GM23248 (cell line): Measurements from ENCODE around the gene PUM1.

Experiments used
- EZH2 ChIP-seq: fragments of 200-600 bp; sonication (generic); IDR thresholded peaks from 2 replicates; pipeline ENCODE4 v1.6.1; 2018; ENCODE audit warnings: antibody characterized with exemption, mild to moderate bottlenecking; ENCODE audit not compliant: insufficient read depth, poor library complexity, severe bottlenecking
- EZH2phosphoT487 ChIP-seq: fragments of 200-600 bp; sonication (generic); IDR thresholded peaks from 2 replicates; pipeline ENCODE4 v1.6.1; 2018; ENCODE audit warnings: antibody characterized with exemption, moderate library complexity, mild to moderate bottlenecking, low read depth; ENCODE audit not compliant: insufficient read depth

GRCh38 chr1:31012210-31012924, 53.1 kb downstream of the PUM1 start:
- TF ChIP-seq EZH2phosphoT487: no peak
- no peak for TF ChIP-seq EZH2
